GM18867 (cell line): ENCODE data around the gene SIRT4.
"Not testable (repeated sequence)": the region's sequence is repeated elsewhere in the genome, so short reads cannot be mapped to it uniquely, and the experiment has no call there.

Experiments used
- ATAC-seq: cut with Tn5 transposase; IDR thresholded peaks from one replicate; pipeline ENCODE4 v1.9.1; 2021; ENCODE audit warnings: mild to moderate bottlenecking, moderate library complexity; ENCODE audit not compliant: unreplicated experiment

The SIRT4 gene

GRCh38 chr12:120332523-120332922 lies 30.4 kb downstream of the SIRT4 start:
- ATAC-seq, result no peak

GRCh38 chr12:120335447-120335846 lies 33.3 kb downstream of the SIRT4 start:
- ATAC-seq, result not testable (repeated sequence)

- ATAC-seq, result not testable (repeated sequence)
These were observed 34.3 kb downstream of the SIRT4 start for GRCh38 chr12:120336392-120336791.

GRCh38 chr12:120337730-120338129 lies 35.6 kb downstream of the SIRT4 start:
- ATAC-seq, result no peak

- ATAC-seq, result no peak
These were observed 37.1 kb downstream of the SIRT4 start for GRCh38 chr12:120339256-120339655.

GRCh38 chr12:120342175-120343038 lies 40.3 kb downstream of the SIRT4 start:
- ATAC-seq, result no peak

GRCh38 chr12:120343039-120343537 lies 41.0 kb downstream of the SIRT4 start:
- no peak for ATAC-seq

- no peak for ATAC-seq
These were observed 41.6 kb downstream of the SIRT4 start for GRCh38 chr12:120343692-120344091.

GRCh38 chr12:120346031-120346430 lies 43.9 kb downstream of the SIRT4 start:
- ATAC-seq, result no peak

- no peak for ATAC-seq
These were observed 44.6 kb downstream of the SIRT4 start for GRCh38 chr12:120346681-120347080.

- ATAC-seq, result no peak
These were observed 45.6 kb downstream of the SIRT4 start for GRCh38 chr12:120347766-120348165.

GRCh38 chr12:120350576-120351350 lies 48.6 kb downstream of the SIRT4 start:
- no peak for ATAC-seq

- ATAC-seq, result no peak
These were observed 50.0 kb downstream of the SIRT4 start for GRCh38 chr12:120352117-120352516.

- no peak for ATAC-seq
These were observed 51.0 kb downstream of the SIRT4 start for GRCh38 chr12:120353136-120353535.

GRCh38 chr12:120353556-120354317 lies 51.6 kb downstream of the SIRT4 start:
- ATAC-seq, result no peak

GRCh38 chr12:120356567-120357030 lies 54.5 kb downstream of the SIRT4 start:
- ATAC-seq, result no peak

GRCh38 chr12:120357104-120357503 lies 55.0 kb downstream of the SIRT4 start:
- ATAC-seq, result no peak

- no peak for ATAC-seq
These were observed 56.4 kb downstream of the SIRT4 start for GRCh38 chr12:120358412-120359100.

- no peak for ATAC-seq
These were observed 57.0 kb downstream of the SIRT4 start for GRCh38 chr12:120359128-120359527.

- ATAC-seq, result no peak
These were observed 59.5 kb downstream of the SIRT4 start for GRCh38 chr12:120361506-120362208.
